ENCODE results near the gene PFN3. TPM values are rescaled to one million over a fixed set of nuclear protein-coding genes. Genes with fewer than 3 reads are reported as not detected.

Gene PFN3
- total RNA-seq, 1 donor from 2014 or later = not detected

DNA sequence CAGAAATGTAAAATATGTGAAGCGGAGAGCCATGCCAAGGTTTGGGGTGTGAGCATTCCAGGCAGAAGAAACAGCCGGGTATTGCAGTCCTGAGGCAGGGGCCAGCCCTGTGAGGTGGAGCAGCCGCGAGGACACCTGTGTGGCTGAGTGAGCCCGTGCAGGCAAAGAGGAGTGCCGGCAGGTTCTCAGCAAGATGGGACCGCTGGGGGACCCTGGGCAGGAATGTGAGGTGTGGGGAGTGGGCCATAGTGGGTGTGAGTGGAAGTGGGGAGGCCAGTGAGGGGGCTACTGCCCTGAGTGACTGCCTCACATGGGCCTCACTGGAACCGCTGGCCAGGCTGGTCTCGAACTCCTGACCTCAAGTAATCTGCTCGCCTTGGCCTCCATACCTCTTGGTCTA lies 38.0 kb upstream of the PFN3 start:
- intact Hi-C loops (cut with micrococcal nuclease) = no loop called here

DNA sequence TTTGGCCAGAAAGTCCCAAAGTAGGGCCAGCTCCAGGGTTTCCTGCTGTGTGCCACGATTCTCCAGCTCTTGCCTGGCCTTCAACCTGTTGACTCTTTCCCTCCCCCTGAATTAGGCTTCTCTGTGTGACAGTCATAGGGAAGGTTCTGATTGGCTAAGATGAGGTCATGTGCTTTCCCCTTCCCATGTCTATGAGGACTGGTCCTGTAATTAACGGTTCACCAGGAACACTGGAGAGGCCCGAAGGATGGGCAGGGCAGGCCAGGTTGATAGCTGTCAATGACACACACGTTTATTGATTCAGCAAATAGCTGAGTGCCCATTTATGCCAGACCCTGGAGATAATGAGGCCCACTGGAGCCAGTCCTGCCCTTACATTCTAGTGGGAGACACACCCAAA lies 37.2 kb upstream of the PFN3 start:
- intact Hi-C loops (cut with micrococcal nuclease) = no loop called here

DNA sequence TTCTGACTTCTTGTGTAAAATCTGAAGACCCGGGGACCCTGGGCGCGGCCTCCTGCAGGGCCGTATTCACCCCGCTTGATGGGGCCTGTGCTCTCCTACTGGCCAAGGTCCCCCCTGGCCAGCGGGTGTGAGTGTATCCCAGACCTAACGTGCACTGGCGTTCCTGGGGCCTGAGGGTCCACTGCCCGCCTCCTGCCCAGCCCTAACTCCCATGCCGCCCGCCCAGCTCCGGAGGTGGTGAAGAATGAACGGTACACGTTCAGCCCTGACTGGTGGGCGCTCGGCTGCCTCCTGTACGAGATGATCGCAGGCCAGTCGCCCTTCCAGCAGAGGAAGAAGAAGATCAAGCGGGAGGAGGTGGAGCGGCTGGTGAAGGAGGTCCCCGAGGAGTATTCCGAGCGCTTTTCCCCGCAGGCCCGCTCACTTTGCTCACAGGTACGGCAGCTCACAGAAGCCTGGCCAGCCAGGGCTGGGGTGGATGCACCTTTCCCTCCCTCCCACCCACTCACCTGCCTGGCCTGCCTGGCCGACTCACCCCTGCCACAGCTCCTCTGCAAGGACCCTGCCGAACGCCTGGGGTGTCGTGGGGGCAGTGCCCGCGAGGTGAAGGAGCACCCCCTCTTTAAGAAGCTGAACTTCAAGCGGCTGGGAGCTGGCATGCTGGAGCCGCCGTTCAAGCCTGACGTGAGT lies 35.5 kb upstream of the PFN3 start:
- intact Hi-C loops (cut with micrococcal nuclease) = no loop called here

DNA sequence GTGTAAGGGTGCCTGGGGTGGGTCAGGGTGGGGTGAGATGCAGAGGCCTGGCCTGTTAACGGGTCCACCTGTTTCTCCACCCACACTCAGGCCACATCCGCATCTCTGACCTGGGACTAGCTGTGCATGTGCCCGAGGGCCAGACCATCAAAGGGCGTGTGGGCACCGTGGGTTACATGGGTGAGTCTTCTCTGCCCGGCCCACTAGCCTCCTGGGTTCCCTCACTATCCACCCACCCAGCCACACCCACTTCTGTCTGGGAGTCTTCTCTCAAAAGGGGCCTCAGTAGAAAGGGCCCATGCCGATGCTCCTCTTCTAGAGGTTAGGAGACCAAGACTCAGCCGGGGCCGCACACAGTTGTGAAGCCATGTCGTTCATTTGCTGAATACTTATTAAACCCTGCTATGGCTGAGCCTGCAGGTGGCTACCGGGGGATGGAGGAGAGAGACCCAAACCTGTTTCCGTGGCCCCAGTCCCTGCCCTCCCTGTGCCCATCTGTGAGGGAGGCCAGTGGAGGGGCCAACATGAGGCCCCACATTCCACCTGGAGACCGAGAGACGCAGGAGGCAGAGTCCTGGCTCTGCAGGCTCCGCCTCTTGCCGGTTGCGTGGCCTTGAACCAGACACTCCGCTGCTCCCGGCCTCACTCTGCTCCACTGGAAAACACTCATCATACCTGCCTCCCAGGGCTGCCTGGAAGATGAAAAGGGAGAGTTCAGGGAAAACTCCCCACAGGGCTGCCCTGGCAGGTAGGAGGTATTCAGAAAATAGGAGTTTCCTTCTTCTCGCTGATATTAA lies 34.7 kb upstream of the PFN3 start:
- intact Hi-C loops (cut with micrococcal nuclease) = loop anchor here (1.0 kb wide), 1 partner anchor 9 kb away; no protein-coding TSS in a partner anchor

DNA sequence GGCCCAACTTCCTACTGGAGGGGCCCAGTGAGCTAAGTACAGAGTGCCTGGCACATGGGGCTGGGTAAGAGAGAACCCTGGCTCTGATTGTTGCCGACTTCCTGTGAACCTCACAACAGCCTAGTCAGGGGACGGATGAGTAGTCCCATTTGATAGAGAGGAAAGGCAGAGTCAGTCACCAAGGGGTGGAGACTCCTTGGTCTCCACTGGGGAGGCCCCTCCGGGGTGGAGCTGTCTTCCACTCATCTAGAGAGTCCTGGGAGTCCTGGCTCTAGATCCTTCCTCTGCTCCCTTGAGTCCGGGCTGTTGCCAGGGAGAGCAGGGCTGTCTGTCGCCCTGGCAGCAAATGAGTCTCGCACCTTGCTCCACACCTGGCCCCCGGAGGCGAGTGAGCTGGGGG lies 34.0 kb upstream of the PFN3 start:
- intact Hi-C loops (cut with micrococcal nuclease) = loop anchor here (1.0 kb wide), 1 partner anchor 10 kb away; no protein-coding TSS in a partner anchor

DNA sequence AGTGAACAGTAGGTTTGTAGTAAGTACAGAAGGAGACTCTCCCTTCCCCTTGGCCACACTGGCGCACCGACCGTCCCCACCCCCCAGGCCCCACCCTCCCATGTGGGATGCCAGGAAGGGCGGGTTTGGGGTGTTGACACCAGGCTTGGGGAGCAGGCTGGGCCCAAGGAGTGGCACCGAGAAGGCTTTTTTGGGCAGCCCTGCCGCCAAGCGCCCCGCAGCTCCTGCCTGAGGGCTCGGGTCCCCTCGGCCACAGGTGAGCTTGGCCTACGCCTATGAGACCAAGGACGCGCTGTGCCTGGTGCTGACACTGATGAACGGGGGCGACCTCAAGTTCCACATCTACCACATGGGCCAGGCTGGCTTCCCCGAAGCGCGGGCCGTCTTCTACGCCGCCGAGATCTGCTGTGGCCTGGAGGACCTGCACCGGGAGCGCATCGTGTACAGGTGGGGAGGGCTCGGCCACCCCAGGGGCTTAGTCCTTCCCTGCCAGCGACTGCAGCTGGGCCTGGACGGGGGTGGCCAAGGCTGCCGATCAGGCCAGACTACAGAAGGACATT lies 33.3 kb upstream of the PFN3 start:
- intact Hi-C loops (cut with micrococcal nuclease) = loop anchor here (1.0 kb wide), 1 partner anchor 11 kb away; no protein-coding TSS in a partner anchor

DNA sequence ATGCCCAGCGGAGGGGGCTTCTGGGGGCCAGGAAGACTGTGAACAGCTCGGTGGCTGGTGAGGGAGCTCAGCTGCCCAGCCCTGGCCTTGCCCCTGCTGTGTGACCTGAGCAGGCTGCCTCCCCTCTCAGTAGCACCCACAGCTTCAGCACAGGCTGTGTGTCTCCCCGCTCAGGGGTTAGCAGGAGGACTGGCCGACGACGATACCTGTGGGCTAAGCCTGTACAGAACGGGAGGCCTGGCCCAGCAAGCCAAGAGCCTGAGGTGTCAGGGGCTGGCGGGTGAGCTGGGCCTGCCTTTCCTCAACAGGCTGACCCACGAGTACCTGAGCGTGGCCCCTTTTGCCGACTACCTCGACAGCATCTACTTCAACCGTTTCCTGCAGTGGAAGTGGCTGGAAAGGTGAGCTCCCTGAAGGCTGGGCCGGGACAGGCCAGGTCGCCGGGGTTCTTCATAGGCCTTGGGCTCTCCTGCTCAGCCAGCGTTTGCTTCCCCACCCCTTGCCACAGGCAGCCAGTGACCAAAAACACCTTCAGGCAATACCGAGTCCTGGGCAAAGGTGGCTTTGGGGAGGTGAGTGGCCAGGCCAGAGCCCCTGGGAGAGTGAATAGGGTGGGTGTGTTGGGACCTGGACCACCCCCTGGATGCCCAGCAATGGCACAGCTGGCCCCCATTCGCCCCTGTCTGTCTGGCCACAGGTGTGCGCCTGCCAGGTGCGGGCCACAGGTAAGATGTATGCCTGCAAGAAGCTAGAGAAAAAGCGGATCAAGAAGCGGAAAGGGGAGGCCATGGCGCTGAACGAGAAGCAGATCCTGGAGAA lies 32.6 kb upstream of the PFN3 start:
- intact Hi-C loops (cut with micrococcal nuclease) = no loop called here

DNA sequence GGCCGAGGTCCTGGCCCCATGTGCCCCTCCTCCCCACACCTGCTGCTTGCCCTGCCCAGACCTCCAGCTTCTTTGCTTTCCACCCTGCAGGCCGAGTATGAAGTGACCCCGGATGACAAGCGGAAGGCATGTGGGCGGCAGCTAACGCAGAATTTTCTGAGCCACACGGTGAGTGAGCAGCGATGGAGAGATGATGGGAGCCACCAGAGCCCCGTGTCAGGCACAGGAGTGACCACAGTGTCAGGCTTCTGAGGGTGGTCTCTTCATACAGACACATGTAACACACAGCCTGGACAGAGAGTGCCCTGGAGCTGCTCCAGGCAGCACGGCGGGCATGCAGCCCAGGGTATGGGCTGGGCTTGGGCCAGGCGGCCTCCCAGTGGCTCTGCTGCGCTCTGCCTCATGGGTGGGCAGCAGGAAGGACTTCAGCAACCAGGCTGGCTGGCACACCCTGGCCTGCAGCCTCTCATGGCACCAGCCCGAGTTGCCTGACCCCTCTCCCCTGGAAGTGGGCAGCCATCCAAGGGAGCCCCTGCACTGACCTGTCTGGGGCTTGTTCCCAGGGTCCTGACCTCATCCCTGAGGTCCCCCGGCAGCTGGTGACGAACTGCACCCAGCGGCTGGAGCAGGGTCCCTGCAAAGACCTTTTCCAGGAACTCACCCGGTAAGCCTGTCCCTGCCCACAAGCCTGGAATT lies 31.8 kb upstream of the PFN3 start:
- intact Hi-C loops (cut with micrococcal nuclease) = no loop called here

DNA sequence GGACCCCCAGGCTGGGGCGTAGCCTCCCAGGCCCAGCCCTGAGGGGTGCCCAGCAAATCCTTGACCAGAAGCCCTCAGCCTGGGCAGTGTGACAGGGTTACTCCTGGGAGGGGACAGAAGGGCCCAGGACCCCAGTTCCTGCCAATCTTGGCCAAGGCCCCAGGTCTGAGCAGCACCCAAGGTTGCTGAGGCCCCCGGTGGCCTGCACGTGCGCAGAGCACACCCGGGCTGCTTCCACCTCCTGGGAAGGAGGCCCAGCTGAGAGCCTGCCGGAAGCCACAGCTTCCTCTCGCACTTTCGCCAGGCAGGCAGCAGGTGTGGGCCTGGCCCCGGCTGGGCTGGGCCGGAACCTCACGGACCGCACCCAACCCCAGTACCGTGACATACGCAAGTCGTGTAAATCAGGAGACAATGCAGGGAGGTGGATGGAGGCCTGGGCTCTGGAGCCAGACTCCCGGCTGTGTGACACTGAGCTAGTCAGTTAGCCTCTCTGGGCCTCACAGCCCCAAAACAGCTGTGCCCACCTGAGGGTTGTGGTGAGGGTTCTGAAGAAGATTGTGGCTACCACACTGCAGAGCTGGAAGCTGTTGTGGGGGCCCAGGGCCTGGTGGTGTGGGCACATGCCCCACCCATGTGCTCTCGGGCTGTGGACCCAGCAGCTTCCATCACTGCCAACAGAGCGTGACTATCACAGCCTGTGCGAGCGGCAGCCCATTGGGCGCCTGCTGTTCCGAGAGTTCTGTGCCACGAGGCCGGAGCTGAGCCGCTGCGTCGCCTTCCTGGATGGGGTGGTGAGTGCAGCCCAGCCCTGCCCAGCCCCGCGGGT lies 31.1 kb upstream of the PFN3 start:
- intact Hi-C loops (cut with micrococcal nuclease) = loop anchor here (1.0 to 2.0 kb wide), 2 partner anchors 15 to 24 kb away; partner anchors contain the start of gene PRR7

DNA sequence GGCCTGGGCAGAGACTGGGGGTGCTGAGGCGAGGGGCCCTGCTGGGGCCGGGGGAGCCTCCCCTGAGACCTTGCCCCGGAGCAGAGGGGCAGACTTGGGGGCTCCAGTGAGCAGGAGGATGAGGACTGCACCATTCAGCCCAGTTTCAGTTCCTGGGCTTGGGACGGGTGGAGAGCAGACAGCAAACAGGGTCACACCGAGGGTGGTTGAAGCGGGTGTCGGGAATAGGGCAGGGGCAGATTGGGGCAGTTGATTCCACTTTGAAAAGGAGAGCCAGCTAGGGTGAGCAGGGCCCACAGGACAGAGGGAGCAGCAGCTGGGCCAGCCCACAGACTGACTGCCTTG lies 30.5 kb upstream of the PFN3 start:
- intact Hi-C loops (cut with micrococcal nuclease) = loop anchor here (1.0 to 2.0 kb wide), 2 partner anchors 16 to 24 kb away; partner anchors contain the start of gene PRR7

DNA sequence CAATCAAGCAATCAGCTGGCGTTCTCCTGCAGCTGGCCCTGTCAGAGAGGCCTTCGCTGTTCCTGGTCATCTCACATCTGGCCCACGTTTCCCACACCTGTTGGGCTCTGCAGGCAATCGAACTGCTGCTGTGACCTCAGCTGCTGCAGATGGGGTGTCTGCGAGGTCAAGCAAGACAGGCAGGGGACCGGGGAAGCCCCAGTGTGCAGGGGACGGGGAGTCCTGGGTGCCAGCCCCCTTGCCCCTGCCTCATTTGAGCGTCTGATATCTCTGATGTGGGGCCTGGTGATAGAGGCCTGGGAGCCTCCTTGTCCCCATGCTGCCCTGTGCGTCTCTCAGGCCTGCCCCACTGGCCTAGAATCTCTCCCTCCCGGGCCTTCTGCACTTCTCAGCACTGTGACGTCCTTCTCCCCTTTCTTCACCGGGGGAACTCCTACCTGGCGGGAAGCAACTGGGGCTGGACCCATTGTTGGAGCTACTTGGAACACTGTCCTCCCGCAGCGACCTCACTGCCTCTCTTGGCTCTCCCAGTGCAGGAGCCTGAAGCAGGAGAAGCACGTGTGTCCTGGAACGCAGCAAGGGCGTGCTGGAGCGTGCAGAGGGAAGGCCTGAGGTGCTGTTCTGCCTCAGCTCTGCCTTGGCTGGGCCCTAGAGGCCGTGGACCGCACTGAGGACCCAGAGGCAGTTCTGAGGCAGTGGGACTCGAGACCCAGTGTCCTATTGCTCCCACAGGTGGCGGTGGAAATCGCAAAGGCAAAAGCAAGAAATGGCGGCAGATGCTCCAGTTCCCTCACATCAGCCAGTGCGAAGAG lies 29.9 kb upstream of the PFN3 start:
- intact Hi-C loops (cut with micrococcal nuclease) = loop anchor here (2.0 kb wide), 1 partner anchor 16 kb away; the partner anchor contains the start of gene PRR7

DNA sequence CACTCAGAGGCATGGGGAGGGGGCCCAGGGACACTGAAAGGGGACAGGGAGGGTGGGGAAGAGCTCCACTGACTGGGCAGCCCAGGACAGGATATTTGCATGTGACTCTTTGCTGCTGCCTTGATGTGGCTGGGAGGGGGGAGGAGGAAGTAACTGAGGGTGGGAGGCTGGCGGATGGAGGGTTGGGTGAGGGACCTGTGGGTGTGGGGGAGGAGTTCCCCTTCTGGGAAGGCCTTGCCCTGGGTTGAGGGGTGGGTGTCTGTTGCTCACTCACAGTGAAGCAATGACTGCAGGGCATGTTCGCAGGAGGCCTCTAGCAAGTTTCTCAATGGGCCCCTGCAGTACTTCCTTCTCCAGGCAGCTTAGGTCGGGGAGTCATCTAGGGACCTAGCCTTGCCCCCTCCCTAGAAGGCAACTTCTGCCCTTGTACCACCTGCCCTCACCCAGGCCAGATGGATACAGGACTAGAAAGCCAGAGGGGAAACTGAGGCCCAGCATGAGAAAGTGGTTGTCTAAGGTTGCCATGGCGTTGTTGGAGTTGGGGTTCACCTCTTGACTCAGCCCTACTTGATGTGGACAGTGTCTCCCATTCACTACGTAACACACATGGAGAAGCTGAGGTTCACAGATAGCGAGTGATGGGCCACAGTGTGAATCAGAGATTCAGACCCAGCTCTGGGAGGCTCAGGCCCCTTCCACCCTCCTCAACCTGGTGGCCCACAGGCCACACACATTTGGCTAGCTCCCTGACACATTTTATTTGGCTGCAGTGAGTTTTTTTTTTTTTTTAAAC lies 29.0 kb upstream of the PFN3 start:
- intact Hi-C loops (cut with micrococcal nuclease) = loop anchor here (2.0 to 5.0 kb wide), 2 partner anchors 17 to 297 kb away; partner anchors contain the start of genes NSD1 and PRR7

DNA sequence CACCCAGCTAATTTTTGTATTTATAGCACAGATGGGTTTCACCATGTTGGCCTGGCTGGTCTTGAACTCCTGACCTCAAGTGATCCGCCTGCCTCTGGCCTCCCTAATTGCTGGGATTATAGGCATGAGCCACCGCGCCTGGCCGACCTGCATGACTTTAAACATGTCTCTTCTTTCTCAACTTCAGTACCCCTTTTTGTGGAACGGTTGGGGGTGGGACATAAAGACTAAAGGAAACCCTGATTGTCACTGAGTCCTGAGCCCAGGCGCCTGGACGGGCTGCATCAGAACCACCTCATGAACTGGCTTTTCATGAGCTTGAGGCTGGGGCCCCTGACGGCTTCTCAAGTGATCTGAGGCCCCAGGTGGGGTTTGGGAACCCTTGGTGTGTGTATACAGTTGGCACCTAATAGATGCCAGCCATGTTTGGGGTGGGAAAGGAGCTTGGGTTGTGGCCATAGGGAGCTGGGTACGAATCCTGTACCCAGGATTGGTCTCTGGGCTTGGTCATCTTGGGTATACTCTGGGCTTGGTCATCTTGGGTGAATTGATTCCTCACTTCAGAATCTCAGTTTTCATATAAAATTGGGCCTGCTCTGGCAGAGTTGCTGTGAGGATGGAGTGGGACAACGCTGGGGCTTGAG lies 28.2 kb upstream of the PFN3 start:
- intact Hi-C loops (cut with micrococcal nuclease) = loop anchor here (5.0 kb wide), 1 partner anchor 296 kb away; the partner anchor contains the start of gene NSD1

DNA sequence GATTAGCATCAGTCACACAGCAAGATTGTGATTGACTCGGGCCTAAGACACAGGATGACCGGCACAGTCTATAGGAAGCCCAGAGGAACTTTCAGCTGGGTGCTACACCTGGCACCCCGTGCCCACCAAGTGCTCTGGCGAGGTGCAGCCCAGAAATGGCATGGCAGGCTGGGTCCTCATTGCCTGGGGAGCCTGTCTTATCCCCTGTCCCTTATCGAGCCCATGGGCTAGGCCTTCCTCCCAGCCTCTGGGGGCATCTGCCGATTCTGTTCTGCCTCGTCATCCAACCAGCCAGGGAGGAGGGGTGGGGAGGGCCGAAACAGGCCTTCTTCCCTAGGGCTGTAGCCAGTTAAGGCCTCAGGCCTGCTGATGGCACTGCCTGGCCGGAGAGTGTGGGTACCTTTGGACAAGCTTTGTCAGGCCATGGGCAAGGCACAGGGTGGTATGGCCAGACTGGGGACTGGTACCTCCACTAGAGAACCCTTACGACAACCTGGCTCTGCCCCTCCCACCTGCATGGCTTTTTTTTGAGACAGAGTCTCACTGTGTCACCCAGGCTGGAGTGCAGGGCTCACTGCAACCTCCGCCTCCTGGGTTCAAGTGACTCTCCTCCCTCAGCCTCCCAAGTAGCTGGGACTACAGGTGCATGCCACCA lies 27.6 kb upstream of the PFN3 start:
- intact Hi-C loops (cut with micrococcal nuclease) = loop anchor here (2.0 to 5.0 kb wide), 2 partner anchors 296 to 891 kb away; partner anchors contain the start of genes NSD1 and RNF44

DNA sequence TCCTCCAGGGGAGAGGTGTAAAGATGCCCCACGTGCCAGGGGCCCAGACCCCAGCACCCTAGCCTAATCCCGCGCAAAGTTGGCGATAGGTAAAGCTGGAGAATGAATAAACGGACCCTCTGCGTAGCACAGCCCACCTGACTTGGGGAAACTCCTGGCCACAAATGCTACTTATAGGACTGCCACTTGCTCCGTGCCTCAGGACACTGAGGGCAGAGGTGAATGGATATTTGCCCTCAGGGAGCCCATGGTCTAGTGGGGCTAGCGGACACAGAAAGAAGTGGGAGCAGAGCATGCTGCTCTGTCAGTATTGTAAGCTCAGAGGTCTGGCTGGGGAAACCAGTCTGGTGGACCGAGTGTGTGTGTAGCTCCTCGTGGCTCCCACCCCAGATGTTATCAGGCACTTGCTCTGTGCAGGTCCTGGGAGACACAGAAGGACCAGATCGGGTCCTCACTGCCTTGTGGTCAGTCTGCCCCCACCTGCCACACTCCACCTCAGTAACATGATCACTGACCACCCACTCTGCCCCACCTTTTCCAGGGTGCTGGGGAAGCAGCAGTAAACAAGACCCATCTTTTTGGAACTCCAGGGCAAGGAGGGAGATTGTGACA lies 26.9 kb upstream of the PFN3 start:
- intact Hi-C loops (cut with micrococcal nuclease) = loop anchor here (2.0 to 5.0 kb wide), 2 partner anchors 295 to 891 kb away; partner anchors contain the start of genes NSD1 and RNF44

DNA sequence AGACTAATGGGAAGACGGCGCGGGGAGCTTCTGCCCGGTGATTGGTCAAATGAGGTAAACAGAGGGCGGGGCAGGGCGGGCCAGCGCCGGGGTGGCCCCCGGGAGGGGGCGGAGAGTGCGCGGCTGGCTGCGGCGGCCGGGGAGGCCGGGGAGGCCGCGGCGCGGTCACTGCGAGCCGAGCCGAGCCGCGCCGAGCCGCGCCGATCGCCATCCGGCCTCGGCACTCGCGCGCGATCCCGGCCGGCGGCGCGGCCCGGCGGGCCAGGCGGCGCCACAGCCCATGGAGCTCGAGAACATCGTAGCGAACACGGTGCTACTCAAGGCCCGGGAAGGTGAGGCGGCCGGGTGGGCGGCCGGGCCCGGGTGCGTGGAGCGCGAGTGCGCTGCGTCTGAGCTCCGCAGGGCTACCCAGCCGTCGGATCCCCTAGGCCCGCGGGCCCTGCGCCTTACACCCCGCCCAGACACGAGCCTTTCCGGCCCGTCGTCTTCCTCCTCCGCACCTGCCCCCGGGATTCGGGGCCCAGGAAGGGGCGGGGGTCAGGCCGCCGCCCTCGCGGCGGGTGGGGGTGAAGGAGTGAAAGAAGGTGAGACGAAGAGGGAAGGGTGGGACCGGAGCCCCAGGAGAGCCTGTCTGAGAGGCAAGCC lies 26.2 kb upstream of the PFN3 start, which contains the start of gene GRK6:
TSS of gene GRK6 (plus strand) at position 111 of the 645 bp plus-strand sequence. CDS start at position 281, 170 bp downstream.
- intact Hi-C loops (cut with micrococcal nuclease) = loop anchor here (1.0 to 5.0 kb wide), 6 partner anchors 29 to 890 kb away; partner anchors contain the start of genes MXD3, NSD1, PDLIM7 and RNF44
